Stimulated activated CD4-positive, alpha-beta T cell treated with anti-CD3 and anti-CD28 coated beads, TNF-alpha, amount 100 ng/mL, for 4 hours (primary cell): ENCODE data around the gene ERGIC2.
A peak's percentile ranks its signal among the peaks of the same experiment; 100 is the strongest.
"Not testable (repeated sequence)": the region's sequence is repeated elsewhere in the genome, so short reads cannot be mapped to it uniquely, and the experiment has no call there.

Source experiments
- DNase-seq, 3 experiments: peaks; one replicate each; pipeline ENCODE4 v3.0.0-alpha.2; 2020; ENCODE audit warnings: low read depth in 3 of 3

ERGIC2 gene

GRCh38 chr12:29380536-29381523 is at the start of gene ERGIC2:
Gene ERGIC2 (minus strand): TSS chr12:29381172. CDS start chr12:29371633, 9,539 bp downstream.
- peak; percentile 65 to 84 (median 82) for DNase-seq

- no peak for DNase-seq
Observed at GRCh38 chr12:29430716-29431044, 49.7 kb upstream of the ERGIC2 start.

DNA sequence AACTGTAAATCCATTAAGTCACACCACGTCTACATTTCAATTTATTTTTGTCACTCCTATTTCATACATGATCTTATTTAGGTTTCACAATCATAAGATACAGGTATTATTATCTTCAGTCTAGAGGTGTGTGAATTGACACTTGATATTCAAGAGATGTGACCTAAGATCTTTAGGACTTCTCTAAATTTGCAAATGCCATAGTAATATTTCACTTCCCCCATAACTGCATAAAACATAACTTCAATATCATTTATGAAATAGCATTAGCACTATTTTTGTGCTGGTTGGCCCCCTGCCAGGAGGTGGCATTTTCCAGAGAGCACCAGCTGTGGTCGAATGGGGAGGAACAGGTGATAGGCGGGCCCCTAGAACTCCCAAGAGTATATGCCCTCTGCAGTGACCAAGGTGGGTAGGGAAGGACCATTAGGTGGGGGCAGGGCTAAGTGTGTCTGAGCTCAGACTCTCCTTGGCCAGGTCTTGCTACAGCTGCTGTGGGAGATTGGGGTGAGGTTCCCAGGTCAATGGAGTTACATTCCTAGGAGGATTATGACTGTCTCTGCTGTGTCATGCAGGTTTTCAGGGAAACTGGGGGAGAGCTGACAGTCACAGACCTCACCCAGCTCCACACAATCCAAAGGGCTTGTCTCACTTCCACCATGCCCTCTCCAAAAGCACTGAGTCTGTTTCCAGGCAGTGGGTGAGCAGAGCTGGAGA is 49.2 kb upstream of the ERGIC2 start:
- DNase-seq: no peak

DNA sequence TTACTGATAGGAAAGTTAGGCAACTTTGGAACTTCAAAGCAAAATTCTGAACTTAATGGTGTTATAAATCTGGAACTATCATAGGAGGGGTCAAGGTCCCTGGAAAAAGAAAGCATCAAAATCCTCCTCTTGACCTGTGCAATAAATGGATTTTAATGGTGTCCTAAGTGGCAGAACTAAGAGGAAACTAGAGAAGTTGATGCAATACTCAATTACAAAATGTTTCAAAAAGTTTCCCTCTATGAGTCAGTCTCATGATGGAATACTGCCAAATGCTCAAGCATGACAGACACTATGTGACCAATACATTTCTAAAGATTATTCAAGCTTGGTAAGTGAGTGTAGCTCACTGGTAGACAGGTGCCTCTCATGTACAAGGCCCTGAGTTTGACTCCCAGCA is 47.7 kb upstream of the ERGIC2 start:
- no peak for DNase-seq

DNA sequence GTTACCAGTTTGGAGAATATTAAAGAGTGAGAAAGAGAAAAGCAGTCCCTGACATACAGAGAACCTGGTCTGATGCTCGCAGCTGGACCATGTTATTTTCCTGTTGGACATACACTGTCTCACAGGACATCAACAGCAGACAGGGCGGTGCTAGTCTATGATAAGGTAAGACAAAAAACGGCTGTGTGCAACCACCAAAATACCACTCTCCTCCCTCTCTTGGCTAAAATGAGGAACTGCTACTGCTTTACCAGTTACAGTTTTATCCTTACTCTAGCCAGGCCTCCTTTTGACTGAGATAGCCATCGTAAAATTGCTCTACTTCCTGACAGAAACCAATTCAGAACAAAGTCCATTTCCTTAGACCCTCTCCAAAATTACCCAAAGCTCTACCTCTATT is 47.0 kb upstream of the ERGIC2 start:
- DNase-seq: no peak

DNA sequence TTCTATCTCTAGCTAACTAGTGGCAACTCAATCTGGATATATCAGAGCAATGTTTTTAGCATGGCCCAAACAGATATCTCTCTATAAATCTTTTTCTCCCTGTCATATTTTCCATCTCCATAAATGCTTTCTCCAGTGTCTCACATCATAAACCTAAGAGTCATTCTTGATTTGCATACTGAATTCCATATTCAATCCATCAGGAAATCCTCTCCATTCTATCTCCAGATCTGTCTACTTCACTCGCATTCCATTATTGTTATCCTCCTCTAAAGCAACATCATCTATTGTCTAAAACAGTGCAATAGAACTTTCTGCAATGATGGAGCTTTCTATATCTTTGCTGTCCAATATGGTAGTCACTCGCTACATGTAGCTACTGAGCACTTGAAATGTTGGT is 45.5 kb upstream of the ERGIC2 start:
- DNase-seq: no peak

DNA sequence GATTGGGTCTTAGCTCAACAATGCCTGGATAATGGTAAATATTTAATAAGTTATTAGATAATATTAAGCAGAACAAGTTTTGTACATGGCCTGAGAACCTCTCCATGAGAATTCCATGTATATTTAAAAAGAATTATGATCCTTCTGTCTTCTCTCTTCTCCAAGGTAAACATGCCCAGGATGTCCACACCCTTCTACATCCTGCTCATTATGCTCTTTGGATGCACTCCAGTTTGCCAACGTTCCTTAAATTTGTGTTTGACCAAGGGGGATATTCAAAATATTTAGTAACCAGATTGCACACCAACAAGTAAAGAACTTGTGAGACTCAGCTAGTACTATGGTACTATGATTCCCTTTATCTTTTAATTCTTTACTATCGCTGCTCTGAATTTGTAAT is 44.8 kb upstream of the ERGIC2 start:
- no peak for DNase-seq

GRCh38 chr12:29416748-29417147 is 35.8 kb upstream of the ERGIC2 start:
- DNase-seq: no peak

DNA sequence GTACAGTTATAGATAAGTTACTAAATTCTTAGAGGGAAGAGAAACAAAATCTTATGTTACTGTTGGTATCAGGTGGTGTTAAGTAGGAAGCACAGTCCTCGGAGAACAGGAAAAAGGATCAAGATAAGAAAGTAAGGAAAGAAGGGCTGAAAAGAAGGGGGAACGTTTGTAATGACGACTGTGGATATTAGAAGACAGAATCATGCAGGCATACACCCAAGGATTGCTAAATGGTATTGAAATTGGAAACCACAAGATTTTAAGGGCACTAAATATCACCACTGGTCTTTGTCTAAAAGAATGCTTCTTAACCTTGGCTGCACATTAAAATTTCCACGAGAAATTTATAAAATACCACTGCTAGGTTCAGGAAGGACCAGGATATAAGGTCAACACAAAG is 34.1 kb upstream of the ERGIC2 start:
- DNase-seq: no peak

DNA sequence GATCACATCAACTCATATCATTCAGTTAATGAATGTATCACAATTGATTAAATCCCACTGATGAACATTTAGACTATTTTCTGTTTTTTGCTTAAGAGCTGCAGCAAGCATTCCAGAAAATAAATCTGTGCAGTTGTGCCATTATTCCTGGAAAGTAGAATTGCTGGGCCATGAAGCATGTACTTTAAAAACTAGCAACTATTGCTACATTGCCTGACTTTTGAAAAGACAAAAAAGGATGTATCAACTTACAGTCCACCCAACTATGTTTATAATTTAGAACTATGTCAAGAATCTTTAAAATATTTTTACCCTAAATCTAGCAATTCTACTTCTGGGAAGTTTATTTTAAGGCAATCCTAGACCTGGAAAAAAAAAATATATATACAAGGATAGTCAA is 33.4 kb upstream of the ERGIC2 start:
- no peak for DNase-seq

GRCh38 chr12:29405561-29405960 is 24.6 kb upstream of the ERGIC2 start:
- no peak for DNase-seq

DNA sequence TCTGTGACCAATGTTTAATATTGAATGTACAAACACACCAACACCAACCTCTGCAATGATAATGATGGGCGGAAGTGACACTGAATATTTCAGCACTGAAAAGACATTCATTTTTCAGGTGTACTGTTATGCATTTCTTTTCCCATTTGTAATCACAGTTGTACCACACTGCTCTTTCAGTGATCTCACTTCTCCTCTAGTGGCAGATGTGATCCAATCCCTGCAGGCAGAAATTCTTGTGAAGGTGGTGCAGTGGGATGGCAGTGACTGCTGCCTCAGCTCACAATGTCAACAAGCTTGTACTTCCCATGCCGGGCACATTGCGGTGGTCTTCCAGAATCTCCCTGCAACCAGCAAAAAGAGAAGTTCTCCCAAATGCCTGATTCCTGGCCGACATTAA is 23.0 kb upstream of the ERGIC2 start:
- DNase-seq: no peak

DNA sequence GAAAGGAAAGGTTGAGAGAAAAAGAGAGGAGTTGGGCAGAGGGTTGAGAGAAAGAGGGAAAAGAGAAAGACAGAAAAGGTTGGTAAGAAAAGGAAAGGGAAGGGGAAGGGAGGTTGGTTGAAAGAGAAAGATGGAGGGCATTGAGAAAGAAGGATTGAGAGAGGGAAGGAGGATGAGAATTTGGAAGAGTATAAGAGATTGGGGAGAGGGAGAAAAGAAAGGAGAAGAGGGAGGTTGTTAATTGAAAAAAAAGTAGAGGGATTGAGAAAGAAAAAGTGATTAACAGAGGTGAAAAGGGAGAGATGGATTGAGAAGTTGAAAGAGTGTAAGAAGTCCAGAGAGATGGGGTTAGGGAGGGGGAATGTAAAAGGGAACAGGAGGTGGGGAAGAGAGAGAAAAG is 21.5 kb upstream of the ERGIC2 start:
- DNase-seq: no peak

GRCh38 chr12:29398495-29398894 is 17.5 kb upstream of the ERGIC2 start:
- DNase-seq: no peak

DNA sequence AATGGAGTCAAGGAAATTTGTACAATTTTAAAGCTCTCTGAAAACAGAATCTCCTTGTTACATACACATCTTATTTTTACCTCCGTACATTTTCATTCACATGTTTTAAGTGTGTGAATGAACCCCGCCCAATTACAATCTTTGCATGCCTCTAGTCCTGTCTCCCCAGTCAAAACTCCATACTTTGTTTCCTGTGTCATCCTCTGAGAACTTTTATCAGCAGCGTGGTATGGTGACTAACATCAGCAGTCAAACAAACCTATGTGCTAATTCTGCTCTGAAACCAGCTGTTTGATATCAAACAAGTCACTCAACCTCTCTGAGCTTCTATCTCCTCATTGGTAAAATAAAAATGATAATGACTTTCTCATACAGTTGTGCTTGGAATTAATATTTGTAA is 15.8 kb upstream of the ERGIC2 start:
- DNase-seq: no peak

DNA sequence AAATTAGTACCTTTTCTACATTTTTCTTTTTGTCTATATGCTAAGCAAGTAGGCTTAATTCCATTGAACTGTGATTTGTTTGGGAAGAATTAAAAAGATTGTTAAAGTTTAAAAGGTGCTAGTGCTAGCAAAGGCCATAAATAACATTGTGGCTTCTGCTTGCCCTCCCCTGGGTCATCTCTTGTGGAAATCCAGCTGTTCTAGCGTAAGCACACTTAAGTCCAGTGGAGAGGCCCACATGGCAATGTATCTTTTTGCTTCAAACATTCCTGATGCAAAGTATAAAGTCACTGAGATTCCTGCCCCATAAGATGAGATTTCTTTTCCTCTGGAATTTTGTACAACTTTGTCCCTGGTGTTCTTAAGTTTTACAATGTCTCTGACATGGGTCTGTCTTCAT is 14.4 kb upstream of the ERGIC2 start:
- DNase-seq: no peak

GRCh38 chr12:29390419-29390818 is 9.4 kb upstream of the ERGIC2 start:
- DNase-seq: peak in 1 of 3 experiments; percentile 13

GRCh38 chr12:29389295-29389919 is 8.4 kb upstream of the ERGIC2 start:
- no peak for DNase-seq

- DNase-seq: not testable (repeated sequence)
Observed at GRCh38 chr12:29386084-29386680, 5.2 kb upstream of the ERGIC2 start.

DNA sequence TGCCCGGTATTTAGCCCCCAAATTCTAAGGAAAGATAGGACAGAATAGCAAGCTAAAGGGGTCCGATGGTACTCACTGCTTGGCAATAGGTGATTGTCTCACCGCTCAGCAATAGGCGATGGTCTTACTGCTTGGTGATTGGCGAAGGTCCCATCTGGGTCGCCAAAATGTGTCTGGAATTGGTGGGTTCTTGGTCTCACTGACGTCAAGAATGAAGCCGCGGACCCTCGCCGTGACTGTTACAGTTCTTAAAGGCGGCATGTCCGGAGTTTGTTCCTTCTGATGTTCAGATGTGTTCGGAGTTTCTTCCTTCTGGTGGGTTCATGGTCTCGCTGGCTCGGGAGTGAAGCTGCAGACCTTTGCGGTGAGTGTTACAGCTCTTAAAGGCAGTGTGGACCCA is 4.2 kb upstream of the ERGIC2 start:
- not testable (repeated sequence) for DNase-seq

DNA sequence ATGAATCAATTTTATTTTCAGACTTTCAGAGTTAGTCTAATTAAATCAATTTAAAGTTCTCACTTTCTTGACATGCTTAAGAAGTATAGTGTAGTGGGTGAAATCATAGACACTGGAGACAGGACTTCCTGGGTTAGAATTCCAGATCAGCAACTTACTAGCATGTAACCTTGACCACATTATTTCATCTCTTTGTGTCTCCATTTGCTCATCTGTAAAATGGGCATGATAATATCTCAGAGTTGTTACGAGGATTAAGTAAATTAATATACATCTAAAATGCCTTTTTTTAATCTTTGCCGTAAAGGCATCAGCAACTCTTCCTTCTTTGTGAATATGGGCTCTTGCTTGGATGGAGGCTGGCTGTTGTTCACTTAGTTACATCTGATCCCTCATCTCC is 1.3 kb upstream of the ERGIC2 start:
- DNase-seq: no peak

- no peak for DNase-seq
Observed at GRCh38 chr12:29376118-29376517, 4.9 kb downstream of the ERGIC2 start.
